Mesenteric fat pad (tissue), 1 donor: ENCODE results near the gene NXPE3. TPM values are rescaled to one million over a fixed set of nuclear protein-coding genes. Genes with fewer than 3 reads are reported as not detected.
"Not testable (repeated sequence)": the region's sequence is repeated elsewhere in the genome, so short reads cannot be mapped to it uniquely, and the experiment has no call there.

Experiments
- DNase-seq: peaks from one replicate; pipeline ENCODE4 v3.0.0-alpha.2; 2020; ENCODE audit warnings: low spot score
- total RNA-seq: library from RNA; stranded (reverse); fragmentation: NEBNext Ultra II Directional; extraction: Animal tissue kit (Norgen Biotek cat#: 25700); gene quantifications from one replicate; pipeline ENCODE4 v1.2.1, GENCODE V29; 2021
- donor health status: DM: yes; HTN: yes; CAD: no.

NXPE3 gene
- total RNA-seq, 1 donor from 2014 or later: 11.0 TPM

- no peak for DNase-seq
Measured at GRCh38 chr3:101851072-101851770, 72.2 kb downstream of the NXPE3 start.

- DNase-seq: no peak
Measured at GRCh38 chr3:101851850-101852714, 73.1 kb downstream of the NXPE3 start.

GRCh38 chr3:101852983-101853840, 74.2 kb downstream of the NXPE3 start:
- DNase-seq: no peak

- DNase-seq: no peak
Measured at GRCh38 chr3:101853982-101854381, 75.0 kb downstream of the NXPE3 start.

GRCh38 chr3:101854608-101855304, 75.7 kb downstream of the NXPE3 start:
- no peak for DNase-seq

GRCh38 chr3:101857301-101857741, 78.3 kb downstream of the NXPE3 start:
- no peak for DNase-seq

GRCh38 chr3:101858464-101859030, 79.5 kb downstream of the NXPE3 start:
- no peak for DNase-seq

- no peak for DNase-seq
Measured at GRCh38 chr3:101859882-101860448, 81.0 kb downstream of the NXPE3 start.

- DNase-seq: no peak
Measured at GRCh38 chr3:101861212-101861788, 82.3 kb downstream of the NXPE3 start.

- no peak for DNase-seq
Measured at GRCh38 chr3:101861789-101862415, 82.9 kb downstream of the NXPE3 start.

GRCh38 chr3:101862416-101863165, 83.6 kb downstream of the NXPE3 start:
- DNase-seq: no peak

GRCh38 chr3:101864926-101865325, 85.9 kb downstream of the NXPE3 start:
- DNase-seq: not testable (repeated sequence)

- no peak for DNase-seq
Measured at GRCh38 chr3:101865751-101866509, 86.9 kb downstream of the NXPE3 start.

- DNase-seq: no peak
Measured at GRCh38 chr3:101867511-101867910, 88.5 kb downstream of the NXPE3 start.

- DNase-seq: no peak
Measured at GRCh38 chr3:101867996-101868395, 89.0 kb downstream of the NXPE3 start.

- DNase-seq: no peak
Measured at GRCh38 chr3:101868534-101869464, 89.8 kb downstream of the NXPE3 start.

- no peak for DNase-seq
Measured at GRCh38 chr3:101870138-101870537, 91.1 kb downstream of the NXPE3 start.
